GM06990 (cell line): ENCODE measurements around the gene DPH2.

Experiments
- DNase-seq: peaks from one replicate; pipeline ENCODE4 v3.0.0-alpha.2; 2011; ENCODE audit not compliant: insufficient read length; ENCODE audit errors: extremely low read depth
- H3K27me3 ChIP-seq: replicated peaks from 2 replicates; pipeline ENCODE4 v1.6.0; 2011; ENCODE audit warnings: low read length; ENCODE audit not compliant: control insufficient read depth, insufficient read depth
- H3K36me3 ChIP-seq: 2 replicates; pipeline ENCODE4 v1.5.1; 2011; ENCODE audit warnings: low read length; ENCODE audit not compliant: control insufficient read depth, insufficient read depth
- H3K4me3 ChIP-seq: replicated peaks from 2 replicates; pipeline ENCODE4 v1.5.1; 2011; ENCODE audit warnings: low read depth, mild to moderate bottlenecking, control low read depth, low read length
- CTCF ChIP-seq: IDR thresholded peaks from 2 replicates; pipeline ENCODE4 v1.5.1; 2011; ENCODE audit warnings: low read length, control low read depth, mild to moderate bottlenecking, inconsistent platforms; ENCODE audit not compliant: insufficient read depth, poor library complexity, severe bottlenecking

DPH2 gene

GRCh38 chr1:44010935-44011471 is 41.2 kb downstream of the DPH2 start:
- H3K36me3 ChIP-seq = no peaks in the 10 kb centered on the region
- no peaks in the 10 kb centered on the region for H3K27me3 ChIP-seq
- no peak overlapping the region for H3K4me3 ChIP-seq
- no peak for DNase-seq
- TF ChIP-seq CTCF = no peak

GRCh38 chr1:44012404-44012803 is 42.6 kb downstream of the DPH2 start:
- TF ChIP-seq CTCF = no peak
- DNase-seq = no peak
- Histone ChIP-seq H3K27me3 (no peaks in the 10 kb centered on the region), H3K36me3 (no peaks in the 10 kb centered on the region), H3K4me3 (no peak overlapping the region)

DNA sequence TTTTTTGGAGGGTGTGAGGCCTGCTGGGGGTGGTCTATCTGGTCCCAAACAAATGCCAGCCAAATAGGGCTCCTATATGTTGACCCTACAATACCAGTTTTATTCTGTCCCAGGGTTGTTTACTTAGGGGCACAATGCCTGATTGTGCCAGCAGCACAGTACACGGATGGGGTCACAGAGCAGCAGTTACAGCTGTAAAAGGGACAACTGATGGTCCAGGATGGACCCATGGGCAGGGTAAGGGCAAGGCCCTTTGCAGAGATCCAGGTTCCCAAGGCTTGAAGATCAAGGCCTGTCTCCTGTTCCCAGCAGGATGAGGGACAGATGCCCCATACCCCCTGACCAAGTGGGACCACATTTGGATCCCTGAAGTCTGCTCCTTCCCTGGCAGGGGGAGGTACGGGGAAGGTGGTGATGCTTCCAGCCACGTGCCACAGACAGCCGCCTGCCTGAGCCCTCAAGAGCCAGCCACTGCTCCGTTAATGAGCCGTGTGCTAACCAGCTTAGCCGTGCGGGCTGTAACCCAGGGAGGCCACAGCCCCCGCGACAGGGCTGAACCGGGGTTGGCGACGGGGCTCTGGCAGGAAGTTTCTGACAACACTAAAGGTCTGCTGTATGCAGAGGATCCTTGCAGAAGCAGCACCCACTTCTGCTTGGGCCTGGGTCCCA is 43.3 kb downstream of the DPH2 start:
- no peak for DNase-seq
- H3K36me3 ChIP-seq = no peaks in the 10 kb centered on the region
- H3K4me3 ChIP-seq = no peak overlapping the region
- TF ChIP-seq CTCF = no peak
- H3K27me3 ChIP-seq = no peaks in the 10 kb centered on the region

DNA sequence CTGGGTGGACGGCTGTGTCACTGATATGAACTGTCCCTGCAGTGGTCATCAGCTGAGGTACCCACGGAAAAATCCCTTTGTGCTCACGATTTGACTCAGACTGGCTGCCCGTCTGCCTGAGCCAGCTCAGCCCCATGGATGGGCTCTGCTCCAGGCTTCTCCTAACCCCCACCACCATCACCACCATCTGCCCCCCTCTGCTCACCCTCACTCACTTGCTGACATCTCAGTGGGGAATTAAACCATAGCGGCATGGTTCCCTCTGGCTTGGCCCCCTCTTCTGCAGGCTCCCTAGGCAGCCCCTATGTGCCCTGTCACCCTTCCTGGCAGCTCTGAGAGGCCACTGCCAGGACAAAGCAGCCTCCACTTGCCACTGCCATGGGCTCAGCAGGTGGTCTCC is 44.1 kb downstream of the DPH2 start:
- no peak for TF ChIP-seq CTCF
- no peaks in the 10 kb centered on the region for H3K36me3 ChIP-seq
- no peaks in the 10 kb centered on the region for H3K27me3 ChIP-seq
- H3K4me3 ChIP-seq = no peak overlapping the region
- no peak for DNase-seq

DNA sequence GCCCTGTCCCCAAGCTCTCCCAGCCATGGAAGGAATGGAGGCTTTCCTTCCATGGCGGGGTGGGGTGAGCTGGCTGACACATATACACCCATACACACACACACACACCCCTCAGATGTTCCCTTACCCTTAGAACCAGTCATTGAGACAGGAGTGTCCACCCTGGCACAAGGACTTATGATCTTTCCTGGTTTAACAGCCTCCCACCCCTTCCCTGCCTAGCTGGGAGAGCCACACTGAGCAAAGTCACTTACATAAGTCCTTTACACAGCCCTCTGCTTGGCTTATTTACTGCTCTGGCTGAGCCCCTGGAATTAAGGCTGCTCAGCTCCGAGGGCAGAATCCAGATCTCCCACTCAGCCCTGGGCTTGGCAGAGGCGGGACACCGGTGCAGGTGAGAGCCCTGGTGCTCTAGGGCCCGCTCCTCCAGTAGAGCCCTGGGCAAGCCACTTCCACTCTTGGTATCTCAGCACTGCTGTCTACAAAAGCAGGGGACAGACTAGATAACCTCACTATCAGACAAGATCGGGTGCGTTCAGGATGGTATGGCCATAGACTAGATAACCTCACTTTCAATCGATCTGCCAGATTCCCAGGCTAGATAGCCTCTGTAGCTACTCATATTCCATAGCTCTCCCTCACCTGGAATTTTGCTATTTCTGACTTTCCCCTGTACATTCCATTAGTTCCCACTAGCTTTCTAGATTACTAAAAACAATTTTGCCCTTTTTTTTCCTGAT is 44.7 kb downstream of the DPH2 start:
- no peak for DNase-seq
- Histone ChIP-seq H3K4me3 (no peak overlapping the region), H3K36me3 (no peaks in the 10 kb centered on the region), H3K27me3 (no peaks in the 10 kb centered on the region; the same call in 1 of the 2 replicates)
- TF ChIP-seq CTCF = no peak
